Measurements from ENCODE around the gene ENDOG.

- TF ChIP-seq, protein P1, sequence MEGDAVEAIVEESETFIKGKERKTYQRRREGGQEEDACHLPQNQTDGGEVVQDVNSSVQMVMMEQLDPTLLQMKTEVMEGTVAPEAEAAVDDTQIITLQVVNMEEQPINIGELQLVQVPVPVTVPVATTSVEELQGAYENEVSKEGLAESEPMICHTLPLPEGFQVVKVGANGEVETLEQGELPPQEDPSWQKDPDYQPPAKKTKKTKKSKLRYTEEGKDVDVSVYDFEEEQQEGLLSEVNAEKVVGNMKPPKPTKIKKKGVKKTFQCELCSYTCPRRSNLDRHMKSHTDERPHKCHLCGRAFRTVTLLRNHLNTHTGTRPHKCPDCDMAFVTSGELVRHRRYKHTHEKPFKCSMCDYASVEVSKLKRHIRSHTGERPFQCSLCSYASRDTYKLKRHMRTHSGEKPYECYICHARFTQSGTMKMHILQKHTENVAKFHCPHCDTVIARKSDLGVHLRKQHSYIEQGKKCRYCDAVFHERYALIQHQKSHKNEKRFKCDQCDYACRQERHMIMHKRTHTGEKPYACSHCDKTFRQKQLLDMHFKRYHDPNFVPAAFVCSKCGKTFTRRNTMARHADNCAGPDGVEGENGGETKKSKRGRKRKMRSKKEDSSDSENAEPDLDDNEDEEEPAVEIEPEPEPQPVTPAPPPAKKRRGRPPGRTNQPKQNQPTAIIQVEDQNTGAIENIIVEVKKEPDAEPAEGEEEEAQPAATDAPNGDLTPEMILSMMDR (IDR thresholded peaks at IDR 0.05; ENCODE audit: insufficient read depth, low read depth, low read length): no peak
- no peak for TF ChIP-seq EZH2 (IDR thresholded peaks at IDR 0.05; ENCODE audit: insufficient read depth, low read length)
These were observed 29.5 kb downstream of the ENDOG start for GRCh38 chr9:128847803-128848202.

Measured in astrocyte (in vitro differentiated cells and primary cell).